Fibroblast of villous mesenchyme (primary cell): ENCODE data around the gene MRPL40. TPM values are rescaled to one million over a fixed set of nuclear protein-coding genes. Genes with fewer than 3 reads are reported as not detected.

Experiments
- DNase-seq: peaks from one replicate; pipeline ENCODE4 v3.0.0-alpha.2; 2010; ENCODE audit warnings: low read depth
- H3K4me3 ChIP-seq: 2 replicates; pipeline ENCODE4 v1.5.1; 2011; ENCODE audit warnings: low read depth, mild to moderate bottlenecking, low read length
- total RNA-seq: library from RNA; depleted of rRNA; stranded (reverse); fragments of >200 nt; gene quantifications from 2 replicates; pipeline ENCODE4 v1.2.3, GENCODE V29; 2012
- TF ChIP-seq, protein P1 (sequence below): IDR thresholded peaks from 2 replicates; pipeline ENCODE4 v1.5.1; 2012; ENCODE audit warnings: low read depth, mild to moderate bottlenecking, low read length; ENCODE audit not compliant: insufficient read depth

MRPL40 gene
- total RNA-seq, 1 donor, result 46.2 TPM

- H3K4me3 ChIP-seq, result no peak overlapping the region
- TF ChIP-seq, protein P1, sequence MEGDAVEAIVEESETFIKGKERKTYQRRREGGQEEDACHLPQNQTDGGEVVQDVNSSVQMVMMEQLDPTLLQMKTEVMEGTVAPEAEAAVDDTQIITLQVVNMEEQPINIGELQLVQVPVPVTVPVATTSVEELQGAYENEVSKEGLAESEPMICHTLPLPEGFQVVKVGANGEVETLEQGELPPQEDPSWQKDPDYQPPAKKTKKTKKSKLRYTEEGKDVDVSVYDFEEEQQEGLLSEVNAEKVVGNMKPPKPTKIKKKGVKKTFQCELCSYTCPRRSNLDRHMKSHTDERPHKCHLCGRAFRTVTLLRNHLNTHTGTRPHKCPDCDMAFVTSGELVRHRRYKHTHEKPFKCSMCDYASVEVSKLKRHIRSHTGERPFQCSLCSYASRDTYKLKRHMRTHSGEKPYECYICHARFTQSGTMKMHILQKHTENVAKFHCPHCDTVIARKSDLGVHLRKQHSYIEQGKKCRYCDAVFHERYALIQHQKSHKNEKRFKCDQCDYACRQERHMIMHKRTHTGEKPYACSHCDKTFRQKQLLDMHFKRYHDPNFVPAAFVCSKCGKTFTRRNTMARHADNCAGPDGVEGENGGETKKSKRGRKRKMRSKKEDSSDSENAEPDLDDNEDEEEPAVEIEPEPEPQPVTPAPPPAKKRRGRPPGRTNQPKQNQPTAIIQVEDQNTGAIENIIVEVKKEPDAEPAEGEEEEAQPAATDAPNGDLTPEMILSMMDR, result no peak
- no peak for DNase-seq
These were observed 34.1 kb upstream of the MRPL40 start for GRCh38 chr22:19398206-19398605.

GRCh38 chr22:19398652-19399051 is 33.7 kb upstream of the MRPL40 start:
- TF ChIP-seq, protein P1, result no peak
- no peak for DNase-seq
- H3K4me3 ChIP-seq, result no peak overlapping the region

- no peak overlapping the region for H3K4me3 ChIP-seq
- DNase-seq, result no peak
- TF ChIP-seq, protein P1, result no peak
These were observed 31.5 kb upstream of the MRPL40 start for GRCh38 chr22:19400881-19401280.

DNA sequence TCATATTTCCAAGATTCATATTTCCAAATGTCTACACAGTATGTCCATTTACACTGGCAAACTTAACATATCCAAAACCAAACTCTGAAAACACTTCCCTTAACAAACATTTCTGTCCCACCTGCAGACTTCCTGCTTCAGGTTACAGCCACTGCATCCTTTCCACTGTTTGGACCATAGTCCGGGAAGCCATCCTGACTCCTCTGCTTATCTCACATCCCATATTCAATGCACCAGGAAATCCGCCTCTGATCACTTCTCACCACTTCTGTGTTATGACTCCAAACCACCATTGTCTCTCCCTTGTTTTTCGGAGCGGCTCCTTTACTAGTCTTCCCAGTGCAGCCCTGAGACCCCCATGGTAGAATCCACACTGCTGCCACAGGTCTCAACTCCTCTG is 30.9 kb upstream of the MRPL40 start:
- H3K4me3 ChIP-seq, result no peak overlapping the region
- DNase-seq, result no peak
- TF ChIP-seq, protein P1, result no peak

DNA sequence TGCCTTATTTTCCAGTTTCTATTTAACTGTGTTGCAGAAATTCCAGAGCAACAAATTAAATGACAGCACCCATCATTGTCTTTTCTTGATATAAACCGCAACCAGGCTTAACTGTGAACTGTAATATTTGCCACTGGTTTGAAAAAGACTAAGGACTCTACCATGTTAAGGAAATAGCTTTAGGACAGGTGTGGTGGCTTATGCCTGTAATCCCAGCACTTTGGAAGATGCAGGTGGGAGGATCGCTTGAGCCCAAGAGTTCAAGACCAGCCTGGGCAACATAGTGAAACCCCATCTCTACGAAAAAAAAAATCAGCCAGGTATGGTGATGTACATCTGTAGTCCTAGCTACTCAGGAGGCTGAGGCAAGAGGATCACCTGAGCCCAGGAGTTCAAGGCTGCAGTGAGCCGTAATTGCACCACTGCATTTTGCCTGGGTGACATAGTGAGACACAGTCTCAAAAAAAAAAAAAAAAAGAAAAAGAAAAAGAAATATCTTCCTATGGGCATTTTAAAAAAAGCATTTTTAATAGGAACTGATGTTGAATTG is 29.6 kb upstream of the MRPL40 start:
- TF ChIP-seq, protein P1, result no peak
- no peak for DNase-seq
- no peak overlapping the region for H3K4me3 ChIP-seq

DNA sequence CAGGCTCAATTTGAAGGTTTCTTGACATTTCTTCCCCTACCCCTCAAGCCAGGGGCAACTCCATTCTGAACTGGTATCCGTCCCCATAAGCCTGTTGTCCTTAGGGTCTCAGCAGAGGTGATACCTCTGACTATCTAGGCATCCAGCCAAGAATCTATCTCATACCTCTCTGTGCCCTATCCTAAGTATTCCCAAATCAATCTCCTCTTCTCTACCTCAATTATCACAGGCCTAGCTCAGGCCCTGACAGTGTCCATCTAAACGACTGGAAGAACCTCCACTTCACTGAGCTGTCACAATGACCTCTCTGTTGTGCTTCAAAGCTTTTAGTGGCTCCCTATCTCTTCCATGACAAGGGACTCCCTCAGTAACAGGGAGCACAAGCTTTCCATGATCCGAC is 27.7 kb upstream of the MRPL40 start:
- TF ChIP-seq, protein P1, result no peak
- no peak overlapping the region for H3K4me3 ChIP-seq
- no peak for DNase-seq

DNA sequence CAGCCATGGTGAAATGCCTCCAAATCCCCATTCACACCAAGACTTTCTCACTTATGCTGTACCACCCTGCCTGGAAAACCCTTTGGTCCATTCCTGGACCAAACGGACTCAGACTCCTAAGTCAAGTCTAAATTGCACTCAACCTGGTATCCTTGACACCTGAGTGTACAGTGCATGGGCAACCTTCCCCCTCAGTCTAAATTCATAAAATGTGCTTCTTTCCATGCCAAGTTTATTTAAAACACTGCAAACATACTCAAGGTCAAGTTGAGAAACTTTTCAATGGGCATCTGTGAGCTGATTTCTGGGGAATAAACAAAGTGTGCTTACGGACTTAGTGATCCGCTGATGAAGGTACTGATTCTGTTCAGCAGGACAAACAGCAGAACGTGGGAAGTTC is 27.2 kb upstream of the MRPL40 start:
- TF ChIP-seq, protein P1, result no peak
- DNase-seq, result no peak
- H3K4me3 ChIP-seq, result no peak overlapping the region
